SK-N-SH (cell line): ENCODE measurements around the gene LEF1. TPM values are rescaled to one million over a fixed set of nuclear protein-coding genes. Genes with fewer than 3 reads are reported as not detected.

Experiments used
- CTCF ChIA-PET: fragments of 300-600, 350-600 bp; formaldehyde crosslinking; extraction: SDS; loops from one replicate; lab custom pipeline; 2021; lab: Yijun Ruan, JAX
- POLR2A ChIA-PET: fragments of 350-600 bp; sonication (Branson Sonifier 250); formaldehyde crosslinking; extraction: SDS; loops from one replicate; lab custom pipeline; 2020; ENCODE audit warnings: antibody characterized with exemption, inconsistent platforms; lab: Yijun Ruan, JAX
- DNase-seq: peaks from one replicate; pipeline ENCODE4 v3.0.0; 2012
- H2AFZ ChIP-seq: fragments of 200-600 bp; sonication (generic); 2 replicates; pipeline ENCODE4 v1.8.1; 2016; ENCODE audit warnings: antibody characterized with exemption, mild to moderate bottlenecking, low read depth
- H3F3A ChIP-seq: fragments of 200-600 bp; sonication (generic); replicated peaks from 2 replicates; pipeline ENCODE3; 2016; ENCODE audit warnings: antibody characterized with exemption, mild to moderate bottlenecking; ENCODE audit not compliant: insufficient read depth
- H3K27ac ChIP-seq, 2 experiments: fragments of 200-500 bp in 1 of 2; fragments of 200-600 bp in 1 of 2; sonication (Bioruptor generic) in 1 of 2; sonication (generic), shearing (Covaris generic) in 1 of 2; 2 replicates each; pipeline versions ENCODE4 v1.5.1 to v1.6.1; 2014 to 2016; ENCODE audit warnings: low read depth in 2 of 2, inconsistent platforms in 1 of 2, low read length in 1 of 2, mild to moderate bottlenecking in 1 of 2, mixed read lengths in 1 of 2
- H3K27me3 ChIP-seq: fragments of 200-600 bp; sonication (generic), shearing (Covaris generic); 2 replicates; pipeline ENCODE4 v1.6.1; 2016; ENCODE audit warnings: mixed run types; ENCODE audit not compliant: insufficient read depth
- H3K36me3 ChIP-seq, 2 experiments: fragments of 200-500 bp in 1 of 2; fragments of 200-600 bp in 1 of 2; sonication (Bioruptor generic) in 1 of 2; sonication (generic) in 1 of 2; replicated peaks in 1 of 2; 2 replicates each; pipeline versions ENCODE3 to v1.5.1; 2014 to 2016; ENCODE audit warnings: low read length in 1 of 2, mild to moderate bottlenecking in 1 of 2; ENCODE audit not compliant: insufficient read depth in 2 of 2, control insufficient read depth in 1 of 2
- H3K4me1 ChIP-seq, 2 experiments: fragments of 200-500 bp in 1 of 2; fragments of 200-600 bp in 1 of 2; sonication (Bioruptor generic) in 1 of 2; sonication (generic), shearing (Covaris generic) in 1 of 2; 2 replicates each; pipeline versions ENCODE4 v1.5.1 to v1.6.1; 2014 to 2016; ENCODE audit warnings: low read depth in 1 of 2, low read length in 1 of 2, mixed run types in 1 of 2; ENCODE audit not compliant: insufficient read depth in 2 of 2, control insufficient read depth in 1 of 2
- H3K4me2 ChIP-seq: fragments of 200-600 bp; sonication (generic), shearing (Covaris generic); 2 replicates; pipeline ENCODE4 v1.6.1; 2017; ENCODE audit warnings: mixed run types
- H3K4me3 ChIP-seq, 2 experiments: fragments of 200-500 bp in 1 of 2; fragments of 200-600 bp in 1 of 2; sonication (Bioruptor generic) in 1 of 2; sonication (generic), shearing (Covaris generic) in 1 of 2; 2 replicates each; pipeline versions ENCODE4 v1.5.1 to v1.8.1; 2014 to 2016; ENCODE audit warnings: low read depth in 2 of 2, inconsistent platforms in 1 of 2, low read length in 1 of 2, mild to moderate bottlenecking in 1 of 2, mixed read lengths in 1 of 2, moderate library complexity in 1 of 2
- H3K79me2 ChIP-seq: fragments of 200-600 bp; sonication (generic); 2 replicates; pipeline ENCODE4 v1.8.1; 2017; ENCODE audit warnings: mild to moderate bottlenecking; ENCODE audit not compliant: insufficient read depth
- H3K9ac ChIP-seq: fragments of 200-600 bp; sonication (generic); 2 replicates; pipeline ENCODE4 v1.6.1; 2017; ENCODE audit warnings: mixed run types
- H3K9me2 ChIP-seq: fragments of 200-600 bp; sonication (generic); 2 replicates; pipeline ENCODE4 v1.6.1; 2017; ENCODE audit warnings: mixed run types
- H3K9me3 ChIP-seq: fragments of 200-600 bp; sonication (generic); 2 replicates; pipeline ENCODE4 v1.6.1; 2017; ENCODE audit warnings: mixed run types, mild to moderate bottlenecking, moderate library complexity
- H4K20me1 ChIP-seq: fragments of 200-600 bp; sonication (generic); 2 replicates; pipeline ENCODE4 v1.6.1; 2017; ENCODE audit warnings: mild to moderate bottlenecking, mixed run types; ENCODE audit not compliant: insufficient read depth
- ELF1 ChIP-seq: IDR thresholded peaks from 2 replicates; pipeline ENCODE4 v1.4.0; 2012
- EP300 ChIP-seq, 2 experiments: IDR thresholded peaks; 2 replicates each; pipeline versions ENCODE4 v1.4.0 to v1.6.1; 2012; ENCODE audit warnings: borderline replicate concordance in 1 of 2, low read depth in 1 of 2, low read length in 1 of 2
- EZH2phosphoT487 ChIP-seq: fragments of 200-600 bp; sonication (generic); IDR thresholded peaks from 2 replicates; pipeline ENCODE4 v1.6.1; 2017; ENCODE audit warnings: low read depth, mixed run types, mild to moderate bottlenecking, antibody characterized with exemption, moderate library complexity, borderline replicate concordance
- FOSL2 ChIP-seq: IDR thresholded peaks from 2 replicates; pipeline ENCODE4 v1.4.0; 2012; ENCODE audit warnings: low read depth, mild to moderate bottlenecking, moderate library complexity, borderline replicate concordance
- GATA2 ChIP-seq: sonication (generic); formaldehyde crosslinking; IDR thresholded peaks from 2 replicates; pipeline ENCODE4 v1.5.0; 2020; ENCODE audit warnings: mild to moderate bottlenecking, missing genetic modification reagents
- MEF2A ChIP-seq: IDR thresholded peaks from 2 replicates; pipeline ENCODE4 v1.4.0; 2012; ENCODE audit warnings: low read depth, borderline replicate concordance
- MXI1 ChIP-seq: IDR thresholded peaks from 2 replicates; pipeline ENCODE4 v1.6.1; 2012; ENCODE audit warnings: mild to moderate bottlenecking, low read depth, low read length, improper control_type of control experiment
- NFIC ChIP-seq: IDR thresholded peaks from 2 replicates; pipeline ENCODE4 v1.4.0; 2012; ENCODE audit warnings: borderline replicate concordance
- NRF1 ChIP-seq: IDR thresholded peaks from 2 replicates; pipeline ENCODE4 v1.6.1; 2012; ENCODE audit warnings: low read depth, mild to moderate bottlenecking, low read length
- POLR2AphosphoS5 ChIP-seq: IDR thresholded peaks from 2 replicates; pipeline ENCODE4 v1.6.1; 2012; ENCODE audit warnings: low read depth, low read length
- RCOR1 ChIP-seq: fragments of 150-350 bp; IDR thresholded peaks from 2 replicates; pipeline ENCODE4 v1.6.1; 2017; ENCODE audit warnings: antibody characterized with exemption, low read length
- SIN3A ChIP-seq: IDR thresholded peaks from 2 replicates; pipeline ENCODE4 v1.6.1; 2012; ENCODE audit warnings: low read depth, mild to moderate bottlenecking, low read length, moderate library complexity, borderline replicate concordance
- TAF1 ChIP-seq: IDR thresholded peaks from 2 replicates; pipeline ENCODE4 v1.6.1; 2012; ENCODE audit warnings: low read depth, mild to moderate bottlenecking, low read length, moderate library complexity, borderline replicate concordance
- TCF12 ChIP-seq: IDR thresholded peaks from 2 replicates; pipeline ENCODE4 v1.4.0; 2012
- TEAD4 ChIP-seq: IDR thresholded peaks from 2 replicates; pipeline ENCODE4 v1.4.0; 2012; ENCODE audit warnings: mild to moderate bottlenecking, borderline replicate concordance; ENCODE audit not compliant: insufficient read depth
- WGBS: methylation state at CpG from one replicate; pipeline ENCODE4 v1.1.6; 2017; ENCODE audit warnings: low lambda C conversion rate; 5-methylcytosine and 5-hydroxymethylcytosine counted together
- polyA plus RNA-seq, 3 experiments: library from polyadenylated mRNA; depleted of rRNA; stranded (reverse); fragments of >200 nt; gene quantifications; 2 replicates each; pipeline ENCODE4 v1.2.3, GENCODE V29; 2012
- TF ChIP-seq, protein P1 (sequence below): IDR thresholded peaks from 2 replicates; pipeline ENCODE4 v1.4.0; 2012; ENCODE audit warnings: low read depth, borderline replicate concordance
- TF ChIP-seq, protein P2 (sequence below): fragments of 150-350 bp; IDR thresholded peaks from 2 replicates; pipeline ENCODE4 v1.6.1; 2017; ENCODE audit warnings: antibody characterized with exemption, low read length, low read depth, borderline replicate concordance
- TF ChIP-seq, protein P3 (sequence below): IDR thresholded peaks from 2 replicates; pipeline ENCODE4 v1.4.0; 2012; ENCODE audit warnings: low read depth
- TF ChIP-seq, protein P4 (sequence below): fragments of 150-350 bp; IDR thresholded peaks from 2 replicates; pipeline ENCODE4 v1.6.1; 2016; ENCODE audit warnings: mild to moderate bottlenecking, low read depth, low read length
- TF ChIP-seq, protein P5 (sequence below): fragments of 200-600 bp; sonication (generic); IDR thresholded peaks from 2 replicates; pipeline ENCODE4 v1.6.1; 2017; ENCODE audit warnings: antibody characterized with exemption, mild to moderate bottlenecking, moderate library complexity

Gene LEF1
- polyA plus RNA-seq, 1 of the 3 experiments (the other 2 are of a cell fraction): 0.36 TPM

DNA sequence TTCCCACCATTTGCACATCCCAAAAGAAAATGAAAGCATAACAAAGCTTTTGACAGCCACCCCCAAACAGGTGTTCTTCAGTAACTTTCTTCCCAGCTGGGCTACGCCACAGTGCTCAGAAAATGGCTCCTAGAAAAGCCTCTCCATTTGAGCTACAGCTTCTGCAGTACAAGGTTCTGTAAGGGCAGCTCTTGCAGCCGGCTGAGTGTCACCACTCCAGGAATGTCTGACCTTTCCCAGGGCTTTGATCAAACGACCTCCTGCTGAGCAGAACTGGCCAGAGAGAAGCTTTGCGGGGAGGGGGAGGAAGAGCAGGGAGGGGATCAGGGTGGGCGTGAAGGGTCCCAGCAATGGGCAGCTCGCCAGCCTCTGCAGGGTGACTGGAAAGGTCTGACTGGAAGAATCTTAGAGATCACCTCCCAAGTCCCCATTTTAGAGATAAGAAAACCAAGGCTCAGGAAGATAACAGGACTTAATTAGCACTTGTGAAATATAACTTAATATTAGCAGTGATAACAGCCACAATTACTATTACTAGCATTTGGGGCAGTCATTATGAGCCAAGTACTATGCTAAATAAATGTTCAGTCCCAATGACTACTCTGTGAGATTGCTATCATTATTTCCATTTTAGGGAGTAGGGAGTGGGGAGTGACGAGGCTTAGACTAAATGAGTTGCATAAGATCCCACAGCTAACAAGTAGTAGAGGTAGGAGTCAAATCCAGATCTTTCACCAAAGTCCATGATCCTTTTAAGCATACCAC lies 51.1 kb downstream of the LEF1 start:
- WGBS: 6% methylated on average over 7 of the region's 7 CpGs
- Histone ChIP-seq H3K9me2 (no peaks in the 10 kb centered on the region), H3F3A (no peaks in the 10 kb centered on the region), H3K4me2 (no peak overlapping the region), H3K4me3 (no peak overlapping the region), H3K4me1 (peaks cover 0 to 2% of the 10 kb centered on the region in 2 experiments; a peak in 1 of 4 replicates), H3K36me3 (no peaks in the 10 kb centered on the region), H3K79me2 (no peaks in the 10 kb centered on the region), H3K27ac (no peak overlapping the region), H3K9me3 (no peaks in the 10 kb centered on the region), H3K27me3 (peaks cover 17% of the 10 kb centered on the region), H4K20me1 (no peaks in the 10 kb centered on the region), H2AFZ (no peak overlapping the region), H3K9ac (no peak overlapping the region)
- CTCF ChIA-PET: no interaction called here
- TF ChIP-seq NFIC (no peak), FOSL2 (no peak), ELF1 (no peak), NRF1 (no peak), EP300 (IDR thresholded peaks at IDR 0.05; ENCODE audit: borderline replicate concordance in 1 of 2, low read depth in 1 of 2, low read length in 1 of 2) (no peak), POLR2AphosphoS5 (no peak), MXI1 (no peak), RCOR1 (no peak), TEAD4 (no peak), GATA2 (no peak), MEF2A (no peak), EZH2phosphoT487 (no peak), TAF1 (no peak), TCF12 (no peak), SIN3A (no peak)
- TF ChIP-seq, protein P1, sequence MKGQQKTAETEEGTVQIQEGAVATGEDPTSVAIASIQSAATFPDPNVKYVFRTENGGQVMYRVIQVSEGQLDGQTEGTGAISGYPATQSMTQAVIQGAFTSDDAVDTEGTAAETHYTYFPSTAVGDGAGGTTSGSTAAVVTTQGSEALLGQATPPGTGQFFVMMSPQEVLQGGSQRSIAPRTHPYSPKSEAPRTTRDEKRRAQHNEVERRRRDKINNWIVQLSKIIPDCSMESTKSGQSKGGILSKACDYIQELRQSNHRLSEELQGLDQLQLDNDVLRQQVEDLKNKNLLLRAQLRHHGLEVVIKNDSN: no peak
- TF ChIP-seq, protein P2, sequence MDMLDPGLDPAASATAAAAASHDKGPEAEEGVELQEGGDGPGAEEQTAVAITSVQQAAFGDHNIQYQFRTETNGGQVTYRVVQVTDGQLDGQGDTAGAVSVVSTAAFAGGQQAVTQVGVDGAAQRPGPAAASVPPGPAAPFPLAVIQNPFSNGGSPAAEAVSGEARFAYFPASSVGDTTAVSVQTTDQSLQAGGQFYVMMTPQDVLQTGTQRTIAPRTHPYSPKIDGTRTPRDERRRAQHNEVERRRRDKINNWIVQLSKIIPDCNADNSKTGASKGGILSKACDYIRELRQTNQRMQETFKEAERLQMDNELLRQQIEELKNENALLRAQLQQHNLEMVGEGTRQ: no peak
- TF ChIP-seq, protein P3, sequence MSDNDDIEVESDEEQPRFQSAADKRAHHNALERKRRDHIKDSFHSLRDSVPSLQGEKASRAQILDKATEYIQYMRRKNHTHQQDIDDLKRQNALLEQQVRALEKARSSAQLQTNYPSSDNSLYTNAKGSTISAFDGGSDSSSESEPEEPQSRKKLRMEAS: no peak
- TF ChIP-seq, protein P4, sequence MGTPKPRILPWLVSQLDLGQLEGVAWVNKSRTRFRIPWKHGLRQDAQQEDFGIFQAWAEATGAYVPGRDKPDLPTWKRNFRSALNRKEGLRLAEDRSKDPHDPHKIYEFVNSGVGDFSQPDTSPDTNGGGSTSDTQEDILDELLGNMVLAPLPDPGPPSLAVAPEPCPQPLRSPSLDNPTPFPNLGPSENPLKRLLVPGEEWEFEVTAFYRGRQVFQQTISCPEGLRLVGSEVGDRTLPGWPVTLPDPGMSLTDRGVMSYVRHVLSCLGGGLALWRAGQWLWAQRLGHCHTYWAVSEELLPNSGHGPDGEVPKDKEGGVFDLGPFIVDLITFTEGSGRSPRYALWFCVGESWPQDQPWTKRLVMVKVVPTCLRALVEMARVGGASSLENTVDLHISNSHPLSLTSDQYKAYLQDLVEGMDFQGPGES: no peak
- TF ChIP-seq, protein P5, sequence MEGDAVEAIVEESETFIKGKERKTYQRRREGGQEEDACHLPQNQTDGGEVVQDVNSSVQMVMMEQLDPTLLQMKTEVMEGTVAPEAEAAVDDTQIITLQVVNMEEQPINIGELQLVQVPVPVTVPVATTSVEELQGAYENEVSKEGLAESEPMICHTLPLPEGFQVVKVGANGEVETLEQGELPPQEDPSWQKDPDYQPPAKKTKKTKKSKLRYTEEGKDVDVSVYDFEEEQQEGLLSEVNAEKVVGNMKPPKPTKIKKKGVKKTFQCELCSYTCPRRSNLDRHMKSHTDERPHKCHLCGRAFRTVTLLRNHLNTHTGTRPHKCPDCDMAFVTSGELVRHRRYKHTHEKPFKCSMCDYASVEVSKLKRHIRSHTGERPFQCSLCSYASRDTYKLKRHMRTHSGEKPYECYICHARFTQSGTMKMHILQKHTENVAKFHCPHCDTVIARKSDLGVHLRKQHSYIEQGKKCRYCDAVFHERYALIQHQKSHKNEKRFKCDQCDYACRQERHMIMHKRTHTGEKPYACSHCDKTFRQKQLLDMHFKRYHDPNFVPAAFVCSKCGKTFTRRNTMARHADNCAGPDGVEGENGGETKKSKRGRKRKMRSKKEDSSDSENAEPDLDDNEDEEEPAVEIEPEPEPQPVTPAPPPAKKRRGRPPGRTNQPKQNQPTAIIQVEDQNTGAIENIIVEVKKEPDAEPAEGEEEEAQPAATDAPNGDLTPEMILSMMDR: no peak
- DNase-seq: no peak
- POLR2A ChIA-PET: no interaction called here
